GM19099 (cell line): ENCODE measurements around the gene PYGM.

ENCODE experiments used
- POLR2A ChIP-seq: IDR thresholded peaks from 3 replicates; pipeline ENCODE4 v1.6.1; 2011; ENCODE audit warnings: low read depth; ENCODE audit not compliant: insufficient read length; ENCODE audit errors: extremely low read depth

PYGM gene

DNA sequence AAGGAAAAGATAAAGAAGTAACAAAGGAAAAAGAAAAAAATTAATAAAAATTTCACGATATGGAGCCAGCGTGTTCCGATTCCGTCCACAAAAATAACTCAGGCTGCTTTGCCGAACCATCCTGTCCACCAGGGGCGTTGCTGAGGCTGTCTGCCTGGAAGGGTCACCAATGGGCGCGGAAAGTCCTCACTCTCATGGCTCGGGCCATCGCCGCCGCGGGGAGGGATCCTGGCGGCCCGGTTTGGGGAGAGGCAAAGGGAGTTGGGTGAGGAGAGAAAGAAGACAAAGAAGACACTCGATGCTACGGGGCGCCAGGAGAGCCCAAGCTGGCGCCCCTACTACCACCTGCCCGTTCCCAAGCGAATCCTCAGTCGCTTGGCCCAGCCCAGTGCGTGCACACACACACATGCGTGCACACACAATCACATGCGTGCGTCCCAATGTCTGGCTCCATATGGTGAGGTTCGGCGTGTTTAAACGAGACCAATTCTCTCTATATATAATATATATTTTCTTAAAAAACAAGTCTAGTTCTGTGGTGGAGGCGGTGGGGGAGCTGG lies 5.6 kb upstream of the PYGM start:
- TF ChIP-seq POLR2A: no peak

DNA sequence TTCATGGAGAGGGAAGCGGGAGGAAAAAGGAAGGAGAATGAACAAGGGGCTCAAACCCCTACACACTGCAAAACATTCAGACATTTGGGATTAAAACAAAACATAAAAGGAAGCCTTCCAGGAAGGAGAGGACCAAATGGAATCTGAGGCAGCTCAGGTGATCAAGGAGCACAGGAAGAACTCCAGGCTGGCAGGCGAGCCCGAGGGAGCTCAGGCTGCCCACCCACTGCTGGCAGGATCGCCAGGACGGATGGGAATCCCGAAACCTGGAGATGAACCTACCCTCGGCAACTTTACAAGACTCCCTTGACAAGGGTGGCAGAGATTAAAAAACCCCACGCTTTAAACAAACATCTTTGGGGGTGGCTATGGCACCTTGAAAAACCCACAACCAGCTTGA lies 5.0 kb upstream of the PYGM start:
- TF ChIP-seq POLR2A: no peak

DNA sequence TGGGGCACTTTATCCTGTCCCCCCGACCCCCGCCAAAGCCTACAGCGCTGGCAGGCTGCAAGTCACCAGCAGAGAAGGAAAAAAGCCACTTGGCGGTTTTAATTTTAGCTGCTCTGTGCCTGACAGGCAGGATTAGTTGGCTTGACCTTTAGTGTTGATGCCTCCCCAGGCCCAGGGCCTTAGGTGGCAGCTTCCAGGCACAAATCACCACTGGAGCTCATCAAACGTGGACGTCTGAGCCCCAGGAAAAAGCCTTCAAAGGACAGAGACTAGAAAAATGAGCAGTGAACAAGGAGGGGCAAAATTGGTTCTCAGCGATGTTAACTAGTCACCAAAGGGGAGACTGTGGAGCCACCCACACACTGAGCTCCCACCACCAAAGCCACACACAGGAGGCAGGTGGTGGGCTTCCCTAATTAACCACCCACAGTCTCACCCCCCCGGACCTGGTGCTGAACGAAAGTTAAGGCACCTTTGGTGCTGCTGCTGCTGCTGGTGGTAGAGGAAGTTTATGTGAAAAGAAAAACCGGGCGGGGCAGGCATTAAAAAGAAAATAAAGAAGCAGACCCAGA lies 4.4 kb upstream of the PYGM start:
- no peak for TF ChIP-seq POLR2A

DNA sequence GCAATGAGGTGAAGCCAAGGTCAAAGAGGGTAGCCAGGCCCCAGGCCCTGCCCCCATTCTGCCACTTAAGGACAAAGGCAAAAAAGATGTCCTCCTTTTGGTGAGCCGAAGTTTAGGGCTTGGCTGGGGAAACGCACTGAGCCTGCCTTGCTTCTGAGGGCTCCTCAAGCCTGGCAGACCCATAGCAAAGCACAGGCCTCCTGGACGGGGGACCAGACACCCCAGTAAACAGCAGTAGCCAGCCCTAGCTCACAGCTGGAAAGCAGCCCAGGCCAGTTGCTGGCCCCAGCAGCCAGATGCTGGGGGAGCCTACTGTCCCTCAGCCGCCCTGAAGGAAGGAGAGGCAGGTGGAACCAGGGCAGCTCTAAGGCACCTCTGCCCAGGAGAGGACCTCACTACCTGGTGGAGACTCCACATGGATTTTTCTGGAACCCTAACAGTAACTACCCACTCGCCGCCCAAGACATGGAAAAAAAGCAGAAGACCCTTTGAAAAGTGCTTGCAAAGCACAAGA lies 3.8 kb upstream of the PYGM start:
- peak; percentile 33 for TF ChIP-seq POLR2A

DNA sequence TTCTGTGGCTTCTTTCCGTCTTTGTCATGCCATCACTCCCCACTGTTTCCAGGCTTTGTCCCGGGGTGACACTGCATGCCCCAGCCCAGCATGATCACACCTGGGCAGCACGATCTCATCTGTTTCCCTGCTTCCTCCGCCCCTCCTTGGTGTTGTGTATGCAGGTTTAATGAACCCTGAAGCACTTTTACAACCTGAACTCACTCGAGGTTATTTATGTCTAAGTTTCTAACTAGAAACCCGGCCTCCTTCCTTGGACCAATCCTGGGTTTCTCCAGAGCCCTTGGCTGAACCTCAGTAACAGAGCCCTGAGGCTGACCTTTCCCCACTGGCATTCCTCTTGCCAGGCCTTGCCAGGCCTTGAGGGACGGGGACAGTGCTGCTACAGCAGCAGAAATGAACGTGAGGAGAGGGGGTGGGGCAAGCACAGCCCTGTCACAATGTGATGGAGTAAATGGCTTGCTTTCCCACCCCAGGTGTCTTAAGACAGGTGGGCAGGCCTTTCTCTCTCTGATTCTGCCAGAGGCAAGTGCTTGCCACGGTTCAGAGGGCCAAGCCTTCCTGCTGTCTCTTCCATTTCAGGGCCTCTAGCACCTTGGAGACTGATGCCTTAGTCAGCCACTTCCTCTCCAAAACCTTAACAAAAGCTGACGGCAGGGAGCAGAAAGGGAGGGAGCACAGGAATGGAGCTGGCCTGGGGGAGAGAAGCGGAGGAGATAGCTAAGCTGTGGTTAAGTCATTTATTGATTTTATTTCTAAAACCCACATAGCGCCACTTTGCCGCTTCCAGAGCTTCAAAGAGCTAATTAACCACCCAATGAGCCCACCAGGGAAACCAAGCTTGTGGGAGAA lies 3.1 kb upstream of the PYGM start:
- TF ChIP-seq POLR2A: no peak

DNA sequence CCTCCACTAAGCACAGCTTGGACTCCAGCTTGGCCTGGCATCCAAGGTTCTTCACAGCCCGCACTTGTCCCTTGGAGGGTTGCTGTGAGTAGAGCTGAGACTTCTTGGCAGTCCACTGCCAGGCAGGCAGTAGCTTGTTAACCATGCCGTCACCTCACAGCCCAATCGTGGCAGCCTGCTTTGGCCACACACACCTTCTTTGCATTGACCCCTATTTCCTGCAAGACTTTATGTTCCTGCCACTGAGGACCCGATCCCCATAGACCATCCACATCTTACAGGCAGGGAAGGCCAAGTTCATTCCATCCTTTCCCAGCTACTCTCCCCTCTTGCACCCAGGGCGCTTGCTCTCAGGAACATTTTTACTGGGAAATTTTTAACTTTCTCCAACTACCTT lies 2.5 kb upstream of the PYGM start:
- peak; percentile 32 for TF ChIP-seq POLR2A

DNA sequence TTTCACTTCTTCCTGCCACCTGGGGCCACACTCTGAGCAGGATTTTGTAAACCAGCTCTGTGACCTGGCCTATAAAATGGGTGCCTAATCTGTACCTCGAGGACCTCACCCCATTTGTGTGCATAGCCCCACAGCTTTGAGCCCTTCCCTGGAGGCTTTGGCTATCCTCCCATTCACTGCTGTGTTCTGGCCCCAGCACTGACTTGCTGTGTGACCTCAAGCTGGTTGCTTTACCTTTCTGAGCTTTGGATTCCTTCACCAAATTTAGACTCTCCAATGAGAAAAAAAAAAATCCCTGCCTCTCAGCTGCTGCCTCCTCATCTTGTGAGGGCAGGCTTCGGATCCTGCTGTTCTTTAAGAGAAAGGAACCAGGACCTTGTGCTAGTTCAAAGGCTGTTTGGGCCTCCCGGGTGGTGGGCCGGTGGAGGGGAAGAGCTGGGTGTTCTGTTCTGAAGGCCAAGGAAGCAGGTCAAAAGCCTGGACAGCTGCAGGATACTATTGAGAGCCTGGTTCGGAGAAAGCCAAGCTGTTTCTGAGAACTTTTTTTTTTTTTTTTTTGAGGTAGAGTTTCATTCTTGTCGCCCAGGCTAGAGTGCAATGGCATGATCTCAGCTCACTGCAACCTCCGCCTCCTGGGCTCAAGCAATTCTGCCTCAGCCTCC lies 1.1 kb upstream of the PYGM start:
- no peak for TF ChIP-seq POLR2A

DNA sequence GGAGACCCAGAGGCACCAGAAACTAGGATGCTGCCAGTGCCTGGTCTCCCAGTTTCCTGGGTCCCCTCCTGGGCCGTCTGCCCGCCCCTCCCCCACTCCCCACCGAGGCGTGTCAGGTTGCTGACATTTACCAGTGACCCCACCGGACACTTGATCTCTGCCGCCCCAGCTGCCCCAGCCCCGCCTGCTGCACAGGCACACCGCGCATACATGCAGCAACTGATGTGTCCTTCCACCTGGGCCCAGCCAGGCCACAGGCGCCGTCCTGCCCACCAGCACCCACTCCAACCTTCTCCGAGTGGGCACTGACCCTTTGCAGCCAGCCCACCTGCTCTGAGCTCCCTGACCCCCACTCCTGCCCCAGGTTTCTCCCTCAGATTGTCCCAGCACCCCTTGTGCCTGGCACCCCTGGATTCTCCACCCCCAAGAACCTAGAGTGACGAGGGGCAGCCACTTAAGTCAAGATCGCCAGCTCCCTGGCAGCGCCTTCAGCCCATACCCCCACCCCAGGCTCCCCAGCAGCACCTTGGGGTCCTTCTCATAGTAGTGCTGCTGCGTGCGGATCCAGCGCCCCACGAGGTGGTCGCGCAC lies 548 bp downstream of the PYGM start:
- TF ChIP-seq POLR2A: no peak

DNA sequence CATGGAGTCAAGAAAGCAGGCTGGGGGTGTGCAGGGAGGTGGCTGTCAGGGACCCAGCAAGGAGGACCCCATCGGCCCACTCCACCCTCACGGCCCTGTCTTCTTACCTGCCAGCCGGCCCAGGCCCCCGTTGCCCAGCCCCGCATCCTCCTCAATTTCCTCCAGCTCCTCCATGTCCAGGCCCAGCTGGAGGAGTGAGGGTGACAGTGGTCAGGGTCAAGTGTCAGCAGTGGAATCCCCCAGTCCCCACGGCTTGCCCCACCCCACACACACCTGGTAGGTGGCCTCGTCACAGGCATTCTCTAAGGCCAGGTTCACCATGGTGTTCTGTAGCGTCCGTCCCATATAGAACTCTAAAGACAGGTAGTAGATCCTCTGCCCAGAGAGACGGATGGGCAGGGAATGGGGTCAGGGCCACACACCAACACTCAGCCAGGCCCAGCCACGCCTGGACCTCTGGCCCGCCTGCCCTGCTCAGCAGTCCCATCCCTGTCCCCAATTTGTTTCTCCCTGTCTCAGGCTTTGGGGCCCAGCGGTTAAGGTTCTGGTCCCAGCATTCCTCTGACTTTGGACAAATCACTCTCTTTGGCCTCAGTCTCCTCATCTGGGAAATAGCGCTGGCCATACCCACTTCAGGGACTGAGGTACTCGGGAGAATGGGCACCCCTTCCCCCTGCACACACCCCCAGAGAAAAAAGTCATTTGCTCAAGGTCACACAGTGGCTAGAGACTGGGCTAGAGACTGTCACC lies 1.3 kb downstream of the PYGM start:
- TF ChIP-seq POLR2A: no peak

DNA sequence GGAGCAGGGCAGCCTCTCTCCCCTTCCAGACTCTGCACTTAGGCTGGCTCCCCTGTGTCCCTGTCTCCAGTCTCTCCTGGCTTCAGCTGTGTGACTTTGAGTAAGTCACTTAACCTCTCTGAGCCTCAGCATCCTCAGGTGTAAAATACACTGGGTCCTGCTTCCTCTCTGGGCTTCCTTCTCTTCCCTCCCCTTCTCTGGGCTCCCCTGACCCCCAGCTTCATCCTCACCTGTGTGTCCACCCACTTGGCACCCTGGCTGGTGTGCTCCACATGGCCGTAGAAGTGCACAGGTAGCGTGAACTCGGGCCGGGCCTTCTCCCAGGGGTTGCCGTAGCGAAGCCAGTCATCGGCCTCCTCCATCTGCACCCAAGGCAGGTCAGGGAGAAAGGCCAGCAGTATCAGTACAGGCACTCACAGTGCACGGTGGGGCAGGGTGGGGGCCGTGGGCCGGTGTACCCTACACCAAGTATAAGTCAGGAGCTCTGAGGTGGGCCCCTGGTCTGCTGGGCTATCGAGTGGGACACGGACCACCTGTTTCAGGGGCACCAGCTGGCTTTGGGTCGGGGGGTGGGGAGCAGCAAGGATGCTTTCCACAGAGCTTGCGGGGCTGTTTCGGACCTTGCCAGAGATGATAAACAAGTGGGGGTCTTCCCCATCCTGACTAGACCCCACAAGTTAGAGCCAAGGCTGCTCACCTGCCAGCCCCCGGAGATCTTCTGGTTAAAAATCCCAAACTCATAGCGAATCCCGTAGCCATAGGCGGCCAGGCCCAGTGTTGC lies 2.0 kb downstream of the PYGM start:
- no peak for TF ChIP-seq POLR2A

DNA sequence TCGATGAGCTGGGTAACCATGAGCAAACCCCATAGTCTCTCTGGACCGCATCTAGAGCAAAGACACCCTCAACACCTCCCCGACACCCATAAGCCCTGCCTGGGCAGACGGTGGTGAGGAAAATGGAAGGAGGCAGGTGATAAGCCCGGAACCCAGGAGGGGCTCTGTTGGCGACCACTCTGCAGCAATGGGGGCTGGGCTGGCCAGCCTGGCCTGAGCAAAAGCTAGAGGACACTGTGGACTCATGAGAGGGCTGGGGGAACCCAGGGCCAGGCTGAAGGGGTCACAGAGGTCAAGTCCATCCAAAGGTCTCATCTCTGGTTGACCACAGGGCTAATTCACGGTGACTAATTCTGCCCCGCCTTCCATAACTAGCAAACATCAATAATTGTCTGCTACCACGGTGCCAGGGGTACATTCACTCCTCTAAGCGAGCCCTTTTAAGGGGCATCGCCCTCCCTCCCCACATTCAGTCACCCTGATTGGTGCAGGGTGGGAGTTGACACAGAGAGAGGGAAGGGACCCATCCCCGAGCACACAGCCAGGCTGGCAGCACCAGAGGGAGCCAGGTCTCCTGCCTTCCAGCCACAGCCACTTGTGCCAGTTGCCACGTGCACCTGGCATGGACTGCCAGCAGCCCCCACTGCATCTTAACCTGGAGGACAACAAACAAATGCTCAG lies 4.0 kb downstream of the PYGM start:
- TF ChIP-seq POLR2A: no peak

DNA sequence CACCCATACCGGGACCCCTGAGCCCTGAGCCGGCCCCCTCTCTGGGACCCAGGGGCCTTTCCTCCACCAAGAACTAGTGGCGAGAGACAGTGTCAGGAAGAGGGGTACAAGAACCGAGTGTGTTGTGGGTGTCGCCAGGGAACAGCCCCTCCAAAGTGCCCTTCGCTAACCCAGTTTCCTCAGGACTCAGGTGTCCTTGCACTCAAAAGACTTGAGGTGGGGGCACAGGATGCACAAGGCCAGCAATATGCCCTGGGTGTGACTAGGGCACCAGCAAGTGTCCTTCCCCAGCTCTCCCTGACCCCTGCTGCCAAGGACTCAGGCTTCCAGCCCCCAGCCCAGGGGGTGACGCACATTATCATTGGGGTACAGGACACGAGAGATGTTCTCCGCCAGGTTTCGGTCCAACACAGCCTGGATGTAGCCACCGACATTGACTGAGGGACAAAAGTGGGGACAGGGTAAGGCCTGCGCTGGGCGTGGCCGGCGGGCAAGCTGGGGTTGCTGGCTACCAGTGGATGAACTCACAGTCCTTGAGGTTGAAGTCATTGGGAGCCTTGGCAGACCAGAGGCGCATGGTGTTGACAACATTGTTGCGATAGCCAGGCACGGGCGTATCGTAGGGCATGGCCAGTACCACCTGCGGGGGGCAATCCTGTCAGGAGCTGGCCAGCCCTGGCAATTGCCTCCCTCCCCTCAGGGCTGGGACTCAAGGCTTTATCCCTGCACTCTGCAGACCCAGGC lies 4.7 kb downstream of the PYGM start:
- TF ChIP-seq POLR2A: no peak
